OCI-LY1 (cell line): ENCODE results near the gene KRT17.
"Not testable (repeated sequence)": the region's sequence is repeated elsewhere in the genome, so short reads cannot be mapped to it uniquely, and the experiment has no call there.

Source experiments
- H2AFZ ChIP-seq: fragments of 200-600 bp; sonication (generic), shearing (Covaris generic); 2 replicates; pipeline ENCODE4 v1.6.0; 2014; ENCODE audit warnings: antibody characterized with exemption, mild to moderate bottlenecking, low read length
- H3F3A ChIP-seq: fragments of 200-600 bp; sonication (generic), shearing (Covaris generic); 2 replicates; pipeline ENCODE4 v1.6.0; 2014; ENCODE audit warnings: mild to moderate bottlenecking, antibody characterized with exemption, low read length, moderate library complexity; ENCODE audit not compliant: insufficient read depth
- H3K27ac ChIP-seq: fragments of 200-600 bp; sonication (generic); 2 replicates; pipeline ENCODE4 v1.5.1; 2014; ENCODE audit warnings: low read length, mixed run types, mild to moderate bottlenecking, low read depth; ENCODE audit not compliant: poor library complexity, severe bottlenecking
- H3K27me3 ChIP-seq: fragments of 200-600 bp; sonication (generic); 2 replicates; pipeline ENCODE4 v1.6.0; 2014; ENCODE audit warnings: antibody characterized with exemption, mild to moderate bottlenecking, low read length, moderate library complexity; ENCODE audit not compliant: insufficient read depth
- H3K36me3 ChIP-seq: fragments of 200-600 bp; sonication (generic); 2 replicates; pipeline ENCODE4 v1.6.1; 2014; ENCODE audit warnings: mild to moderate bottlenecking, antibody characterized with exemption, low read length, moderate library complexity, mixed read lengths; ENCODE audit not compliant: insufficient read depth
- H3K4me1 ChIP-seq: fragments of 200-600 bp; sonication (generic); 2 replicates; pipeline ENCODE4 v1.5.1; 2014; ENCODE audit warnings: mild to moderate bottlenecking, low read length, moderate library complexity; ENCODE audit not compliant: insufficient read depth, severe bottlenecking
- H3K4me2 ChIP-seq: fragments of 200-600 bp; sonication (generic), shearing (Covaris generic); 2 replicates; pipeline ENCODE4 v1.6.1; 2014; ENCODE audit warnings: low read length
- H3K4me3 ChIP-seq: fragments of 200-600 bp; sonication (generic); 2 replicates; pipeline ENCODE4 v1.5.1; 2014; ENCODE audit warnings: low read length, low read depth, mild to moderate bottlenecking, mixed read lengths; ENCODE audit not compliant: poor library complexity, severe bottlenecking
- H3K79me2 ChIP-seq: fragments of 200-600 bp; shearing (Covaris generic); 2 replicates; pipeline ENCODE4 v1.6.1; 2016; ENCODE audit warnings: mixed run types, low read length, mixed read lengths; ENCODE audit not compliant: insufficient read depth
- H3K9ac ChIP-seq: fragments of 200-600 bp; sonication (generic), shearing (Covaris generic); 2 replicates; pipeline ENCODE4 v1.6.1; 2014; ENCODE audit warnings: mild to moderate bottlenecking, low read length, mixed read lengths
- H3K9me2 ChIP-seq: fragments of 200-600 bp; sonication (generic), shearing (Covaris generic); 2 replicates; pipeline ENCODE4 v1.6.1; 2014; ENCODE audit warnings: low read depth, mild to moderate bottlenecking, low read length, mixed read lengths
- H3K9me3 ChIP-seq: fragments of 200-600 bp; shearing (Covaris generic); 2 replicates; pipeline ENCODE4 v1.6.1; 2014; ENCODE audit warnings: low read length, mixed read lengths
- H4K20me1 ChIP-seq: fragments of 200-600 bp; sonication (generic), shearing (Covaris generic); 2 replicates; pipeline ENCODE4 v1.6.0; 2016; ENCODE audit warnings: mild to moderate bottlenecking, low read length; ENCODE audit not compliant: insufficient read depth
- EZH2 ChIP-seq: fragments of 200-600 bp; sonication (generic), shearing (Covaris generic); IDR thresholded peaks from 2 replicates; pipeline ENCODE4 v1.8.0; 2017; ENCODE audit warnings: borderline replicate concordance, mixed run types, mild to moderate bottlenecking, antibody characterized with exemption, low read length, moderate library complexity, mixed read lengths
- TF ChIP-seq, protein P1 (sequence below): fragments of 200-600 bp; sonication (generic), shearing (Covaris generic); IDR thresholded peaks from 2 replicates; pipeline ENCODE4 v1.5.1; 2017; ENCODE audit warnings: mild to moderate bottlenecking, antibody characterized with exemption, low read length, moderate library complexity, mixed read lengths

KRT17 gene

GRCh38 chr17:41627316-41628072 is 3.1 kb upstream of the KRT17 start:
- no peaks in the 10 kb centered on the region for H3K4me1 ChIP-seq
- TF ChIP-seq, protein P1, sequence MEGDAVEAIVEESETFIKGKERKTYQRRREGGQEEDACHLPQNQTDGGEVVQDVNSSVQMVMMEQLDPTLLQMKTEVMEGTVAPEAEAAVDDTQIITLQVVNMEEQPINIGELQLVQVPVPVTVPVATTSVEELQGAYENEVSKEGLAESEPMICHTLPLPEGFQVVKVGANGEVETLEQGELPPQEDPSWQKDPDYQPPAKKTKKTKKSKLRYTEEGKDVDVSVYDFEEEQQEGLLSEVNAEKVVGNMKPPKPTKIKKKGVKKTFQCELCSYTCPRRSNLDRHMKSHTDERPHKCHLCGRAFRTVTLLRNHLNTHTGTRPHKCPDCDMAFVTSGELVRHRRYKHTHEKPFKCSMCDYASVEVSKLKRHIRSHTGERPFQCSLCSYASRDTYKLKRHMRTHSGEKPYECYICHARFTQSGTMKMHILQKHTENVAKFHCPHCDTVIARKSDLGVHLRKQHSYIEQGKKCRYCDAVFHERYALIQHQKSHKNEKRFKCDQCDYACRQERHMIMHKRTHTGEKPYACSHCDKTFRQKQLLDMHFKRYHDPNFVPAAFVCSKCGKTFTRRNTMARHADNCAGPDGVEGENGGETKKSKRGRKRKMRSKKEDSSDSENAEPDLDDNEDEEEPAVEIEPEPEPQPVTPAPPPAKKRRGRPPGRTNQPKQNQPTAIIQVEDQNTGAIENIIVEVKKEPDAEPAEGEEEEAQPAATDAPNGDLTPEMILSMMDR: no peak
- TF ChIP-seq EZH2: no peak
- no peak overlapping the region for H2AFZ ChIP-seq
- no peaks in the 10 kb centered on the region for H3K27me3 ChIP-seq
- no peak overlapping the region for H3K4me3 ChIP-seq
- H4K20me1 ChIP-seq: no peaks in the 10 kb centered on the region
- H3K79me2 ChIP-seq: no peaks in the 10 kb centered on the region
- H3F3A ChIP-seq: no peaks in the 10 kb centered on the region
- no peaks in the 10 kb centered on the region for H3K9me2 ChIP-seq
- H3K36me3 ChIP-seq: no peaks in the 10 kb centered on the region
- no peak overlapping the region for H3K4me2 ChIP-seq
- no peak overlapping the region for H3K9ac ChIP-seq
- no peaks in the 10 kb centered on the region for H3K9me3 ChIP-seq
- H3K27ac ChIP-seq: no peak overlapping the region

GRCh38 chr17:41626914-41627295 is 2.5 kb upstream of the KRT17 start:
- H3K9me3 ChIP-seq, H3K4me1 ChIP-seq, H3F3A ChIP-seq, H3K27me3 ChIP-seq, H3K4me3 ChIP-seq, H3K27ac ChIP-seq, H3K9me2 ChIP-seq, H3K4me2 ChIP-seq, H3K9ac ChIP-seq, H4K20me1 ChIP-seq, H3K36me3 ChIP-seq, H2AFZ ChIP-seq, H3K79me2 ChIP-seq: not testable (repeated sequence)

DNA sequence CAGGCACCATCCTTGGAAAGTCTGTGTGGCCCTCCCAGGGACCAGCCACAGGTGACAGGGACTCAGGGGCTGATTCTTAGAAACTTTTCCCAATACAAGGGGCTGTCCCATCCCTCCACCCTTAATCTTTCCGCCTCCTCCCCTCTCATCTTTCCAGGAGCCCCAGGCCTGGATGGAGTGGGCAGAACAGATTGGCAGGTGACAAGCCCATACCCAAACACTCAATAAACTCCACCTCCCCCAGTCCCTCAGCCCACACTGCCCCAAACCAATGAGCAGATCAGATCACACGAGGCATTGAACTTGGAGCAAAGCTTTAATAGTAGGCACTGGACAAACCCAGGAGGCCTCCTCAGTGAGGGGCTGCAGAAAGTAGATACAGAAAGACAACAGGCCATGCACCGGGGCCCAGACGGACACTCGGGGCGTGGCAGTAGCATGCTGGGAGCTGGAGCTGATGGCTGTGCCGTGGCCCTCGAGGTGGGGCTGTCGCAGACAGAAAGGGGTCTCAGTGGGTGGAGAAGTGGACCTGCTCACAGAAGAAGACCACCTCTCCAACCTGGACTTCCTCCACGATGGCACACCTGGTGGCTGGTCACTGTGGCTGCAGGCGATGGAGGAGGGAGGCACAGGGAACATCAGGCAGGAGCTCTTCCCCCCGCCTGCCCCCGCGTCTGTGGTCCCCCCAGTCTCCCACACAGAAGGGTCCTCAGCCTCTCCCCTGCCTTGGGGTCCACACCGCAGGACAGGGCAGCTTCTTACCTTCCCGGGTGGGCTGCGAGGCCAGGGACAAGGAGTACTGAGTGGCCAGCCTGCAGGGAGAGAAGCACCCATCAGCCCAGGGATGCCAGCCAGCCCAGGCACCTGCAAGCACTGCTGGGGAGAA is 1.9 kb upstream of the KRT17 start:
- not testable (repeated sequence) for H3K4me1 ChIP-seq, H3K9me2 ChIP-seq, H3K27ac ChIP-seq, H3K9ac ChIP-seq, H3K4me3 ChIP-seq, H3K36me3 ChIP-seq, H3K79me2 ChIP-seq, H3K4me2 ChIP-seq, H4K20me1 ChIP-seq, H3F3A ChIP-seq, H3K9me3 ChIP-seq, H3K27me3 ChIP-seq, H2AFZ ChIP-seq

GRCh38 chr17:41625602-41626001 is 1.2 kb upstream of the KRT17 start:
- TF ChIP-seq EZH2: no peak
- TF ChIP-seq, protein P1: no peak
- Histone ChIP-seq H3K27ac (no peak overlapping the region), H3K4me2 (no peak overlapping the region), H4K20me1 (no peaks in the 10 kb centered on the region), H3K9ac (no peak overlapping the region), H3K4me1 (no peaks in the 10 kb centered on the region), H3F3A (no peaks in the 10 kb centered on the region), H3K79me2 (no peaks in the 10 kb centered on the region), H3K36me3 (no peaks in the 10 kb centered on the region), H3K27me3 (no peaks in the 10 kb centered on the region), H3K9me2 (no peaks in the 10 kb centered on the region), H3K9me3 (no peaks in the 10 kb centered on the region), H3K4me3 (no peak overlapping the region), H2AFZ (no peak overlapping the region)

DNA sequence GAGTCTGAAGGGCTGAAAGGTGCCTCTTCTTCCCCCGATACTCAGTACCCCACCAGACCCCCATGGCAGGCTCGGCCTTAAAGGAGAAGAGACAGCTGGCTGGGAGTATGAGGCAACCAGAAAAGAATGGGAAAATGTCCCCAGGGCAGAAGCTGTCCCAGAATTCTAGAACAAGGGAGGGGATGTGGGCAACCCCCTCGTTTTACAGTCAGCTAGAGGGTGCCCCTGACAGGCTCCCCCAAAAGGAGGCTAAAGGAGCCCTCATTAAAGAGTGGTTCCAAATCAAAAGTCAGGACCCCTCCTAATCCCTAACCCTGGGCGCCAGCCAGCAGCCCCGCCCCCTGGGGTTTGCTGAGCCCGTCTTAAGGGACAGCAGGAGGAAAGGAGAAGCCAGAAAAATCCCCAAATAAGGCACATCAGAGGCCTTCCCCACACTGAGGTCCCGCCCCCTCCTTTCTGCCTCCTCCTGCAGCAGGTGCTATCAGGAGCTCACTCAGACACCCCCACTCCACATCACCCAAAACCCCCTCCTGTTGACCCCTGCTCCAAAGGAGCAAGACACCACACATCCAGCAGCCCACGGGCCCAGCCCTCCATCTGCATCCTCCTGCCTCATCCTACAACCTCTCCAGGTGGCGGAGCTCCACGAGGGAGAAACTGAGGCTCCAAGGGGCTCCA is 1.1 kb downstream of the KRT17 start:
- not testable (repeated sequence) for H3K79me2 ChIP-seq, H3K27me3 ChIP-seq, H3K4me3 ChIP-seq, H2AFZ ChIP-seq, H4K20me1 ChIP-seq, H3K9ac ChIP-seq, H3K27ac ChIP-seq, H3F3A ChIP-seq, H3K4me1 ChIP-seq, H3K9me3 ChIP-seq, H3K4me2 ChIP-seq, H3K9me2 ChIP-seq, H3K36me3 ChIP-seq
